ENCODE measurements around the gene NPIPB6.
A peak's percentile ranks its signal among the peaks of the same experiment; 100 is the strongest.

Gene NPIPB6

DNA sequence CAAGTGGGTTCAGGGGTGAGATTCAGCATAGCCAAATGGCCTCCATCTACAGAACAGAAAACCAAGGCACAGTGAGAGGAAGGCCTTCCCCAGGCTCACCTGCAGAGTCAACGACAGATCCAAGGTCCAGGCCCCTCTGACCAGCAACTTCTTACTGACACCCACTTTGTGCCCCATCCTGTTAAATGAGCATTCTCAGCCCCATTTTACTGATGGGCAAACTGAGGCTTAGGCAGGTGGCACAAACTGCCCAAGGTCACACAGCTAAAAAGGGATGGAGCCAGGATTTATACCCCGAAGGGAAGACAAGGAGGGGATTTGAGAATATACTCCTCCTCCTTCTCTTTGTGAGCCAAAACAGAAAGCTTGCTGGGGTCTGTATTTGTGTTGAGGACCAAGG is 61.7 kb downstream of the NPIPB6 start:
- peak overlapping the region; percentile 80 to 90 for H3K27ac Mint-ChIP-seq
- ATAC-seq (replicated peaks) (no peak), DNase-seq (no peak)
- peaks cover 66 to 78% of the 10 kb centered on the region in 2 donors for H3K4me1 Mint-ChIP-seq (ENCODE audit: low read depth in 2 of 2)
- no peaks in the 10 kb centered on the region for H3K9me3 Mint-ChIP-seq
- H3K4me3 Mint-ChIP-seq: no peak overlapping the region
- no peaks in the 10 kb centered on the region for H3K27me3 Mint-ChIP-seq
- peaks cover 19% of the 10 kb centered on the region for H3K36me3 Mint-ChIP-seq (ENCODE audit: insufficient read depth)

DNA sequence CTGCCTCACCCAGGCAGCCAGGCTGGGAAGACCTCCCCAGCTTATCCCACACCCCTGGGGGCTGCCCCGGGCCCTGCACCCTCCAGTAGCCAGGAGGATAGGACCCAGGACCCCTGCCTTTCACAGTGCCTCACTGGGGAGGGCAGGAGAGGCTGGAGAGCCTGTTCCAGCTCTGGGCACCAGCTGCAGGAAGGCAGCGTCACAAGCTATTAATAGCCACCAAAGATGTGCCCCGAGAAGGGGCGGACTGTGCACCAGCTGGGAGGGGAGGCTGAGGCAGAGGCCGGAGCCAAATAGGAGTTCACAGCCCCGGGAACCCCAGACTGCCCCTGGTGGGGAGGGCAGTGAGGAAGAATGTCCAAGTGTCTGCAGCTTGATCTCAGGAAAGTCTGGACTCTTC is 62.2 kb downstream of the NPIPB6 start:
- Mint-ChIP-seq H3K27me3 (no peaks in the 10 kb centered on the region), H3K27ac (peak overlapping the region in 1 of 2 donors; percentile 80), H3K9me3 (no peaks in the 10 kb centered on the region), H3K4me3 (peak overlapping the region in 1 of 2 donors; percentile 8), H3K36me3 (ENCODE audit: insufficient read depth) (peaks cover 22% of the 10 kb centered on the region), H3K4me1 (ENCODE audit: low read depth in 2 of 2) (peaks cover 69 to 77% of the 10 kb centered on the region in 2 donors)
- no peak for ATAC-seq (replicated peaks)
- DNase-seq: no peak

DNA sequence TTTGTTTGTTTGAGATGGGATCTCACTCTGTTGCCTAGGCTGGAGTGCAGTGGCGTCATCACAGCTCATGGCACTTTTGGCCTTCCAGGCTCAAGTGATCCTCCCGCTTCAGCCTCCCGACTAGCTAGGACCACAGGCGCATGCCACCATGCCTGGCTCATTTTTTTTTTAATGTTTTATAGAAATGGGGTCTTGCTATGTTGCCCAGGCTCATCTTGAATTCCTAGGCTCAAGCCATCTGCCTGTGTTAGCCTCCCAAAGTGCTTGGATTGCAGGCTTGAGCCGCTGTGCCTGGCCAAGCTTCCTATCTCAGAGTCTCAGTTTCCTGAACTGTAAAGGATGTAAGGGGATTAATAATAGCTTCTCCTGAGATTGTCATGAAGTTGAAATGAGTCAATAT is 63.0 kb downstream of the NPIPB6 start:
- peak overlapping the region; percentile 16 to 80 for H3K27ac Mint-ChIP-seq
- ATAC-seq (replicated peaks): no peak
- peaks cover 24% of the 10 kb centered on the region for H3K36me3 Mint-ChIP-seq (ENCODE audit: insufficient read depth)
- H3K27me3 Mint-ChIP-seq: no peaks in the 10 kb centered on the region
- no peak for DNase-seq
- H3K9me3 Mint-ChIP-seq: no peaks in the 10 kb centered on the region
- peak overlapping the region in 1 of 2 donors; percentile 29 for H3K4me3 Mint-ChIP-seq
- peaks cover 66 to 74% of the 10 kb centered on the region in 2 donors for H3K4me1 Mint-ChIP-seq (ENCODE audit: low read depth in 2 of 2)

DNA sequence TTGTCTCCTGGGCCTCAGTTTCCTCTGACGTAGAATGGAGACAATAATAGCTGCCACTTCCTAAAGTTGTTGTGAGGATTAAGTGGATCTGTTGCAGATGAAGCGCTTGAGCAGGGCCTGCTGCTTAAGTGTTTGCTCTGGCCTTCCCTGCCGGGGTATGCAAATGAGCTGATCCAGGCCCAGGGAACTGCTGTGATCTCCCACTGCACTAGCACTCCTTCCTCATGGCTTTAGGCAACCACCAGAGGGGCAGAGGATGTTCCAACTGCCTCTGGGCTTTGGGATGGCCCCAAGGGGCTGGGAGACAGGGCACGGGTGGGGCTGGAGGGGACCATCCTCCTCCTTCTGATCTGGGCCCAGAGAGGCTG is 64.8 kb downstream of the NPIPB6 start:
- H3K4me3 Mint-ChIP-seq: peak overlapping the region; percentile 78 to 81
- peak overlapping the region in 1 of 2 donors; percentile 86 for H3K27ac Mint-ChIP-seq
- DNase-seq: no peak
- peaks cover 75 to 79% of the 10 kb centered on the region in 2 donors for H3K4me1 Mint-ChIP-seq (ENCODE audit: low read depth in 2 of 2)
- no peaks in the 10 kb centered on the region for H3K9me3 Mint-ChIP-seq
- peaks cover 18% of the 10 kb centered on the region for H3K36me3 Mint-ChIP-seq (ENCODE audit: insufficient read depth)
- no peak for ATAC-seq (replicated peaks)
- no peaks in the 10 kb centered on the region for H3K27me3 Mint-ChIP-seq

DNA sequence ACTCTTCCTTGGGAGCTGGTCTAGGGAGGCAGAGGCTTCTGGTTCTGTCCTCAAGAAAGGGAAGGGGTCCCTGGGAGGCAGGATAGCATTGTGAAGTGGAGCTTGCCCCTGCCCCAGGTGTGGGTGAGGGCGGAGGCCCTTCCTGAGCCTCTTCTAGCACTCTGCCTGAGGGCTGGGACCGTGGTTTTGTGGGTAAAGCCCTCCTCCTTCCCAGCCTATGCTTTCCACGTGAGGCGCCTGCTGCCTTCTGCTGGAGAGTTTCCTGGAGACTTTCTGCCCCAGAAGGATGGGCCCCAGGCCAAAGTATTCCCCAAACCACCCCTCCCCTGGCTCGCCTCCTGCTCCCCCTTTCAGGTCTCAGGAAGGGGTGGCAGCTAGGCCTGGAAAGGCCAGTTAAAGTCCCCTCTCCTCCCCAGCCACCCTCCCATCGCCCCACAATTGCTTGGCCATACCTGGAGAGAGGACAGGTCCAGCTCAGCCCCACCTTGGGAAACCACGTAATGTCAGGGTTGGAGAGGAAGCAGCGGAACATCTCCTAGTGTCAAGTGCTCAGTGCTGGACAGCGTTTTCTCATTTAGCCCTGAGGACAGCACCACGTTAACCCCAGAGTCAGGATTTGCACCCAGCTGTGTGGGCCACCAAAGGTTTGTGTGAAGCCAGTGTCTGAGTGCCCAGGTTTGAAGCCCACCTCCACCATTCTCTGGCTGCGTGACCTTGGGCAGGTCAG is 65.4 kb downstream of the NPIPB6 start:
- DNase-seq: no peak
- H3K36me3 Mint-ChIP-seq (ENCODE audit: insufficient read depth): peaks cover 18% of the 10 kb centered on the region
- peak; percentile 65 for ATAC-seq (replicated peaks)
- H3K4me3 Mint-ChIP-seq: peak overlapping the region; percentile 78 to 81
- H3K4me1 Mint-ChIP-seq (ENCODE audit: low read depth in 2 of 2): peaks cover 75 to 76% of the 10 kb centered on the region in 2 donors
- no peaks in the 10 kb centered on the region for H3K27me3 Mint-ChIP-seq
- H3K27ac Mint-ChIP-seq: peak overlapping the region; percentile 86 to 93
- no peaks in the 10 kb centered on the region for H3K9me3 Mint-ChIP-seq

DNA sequence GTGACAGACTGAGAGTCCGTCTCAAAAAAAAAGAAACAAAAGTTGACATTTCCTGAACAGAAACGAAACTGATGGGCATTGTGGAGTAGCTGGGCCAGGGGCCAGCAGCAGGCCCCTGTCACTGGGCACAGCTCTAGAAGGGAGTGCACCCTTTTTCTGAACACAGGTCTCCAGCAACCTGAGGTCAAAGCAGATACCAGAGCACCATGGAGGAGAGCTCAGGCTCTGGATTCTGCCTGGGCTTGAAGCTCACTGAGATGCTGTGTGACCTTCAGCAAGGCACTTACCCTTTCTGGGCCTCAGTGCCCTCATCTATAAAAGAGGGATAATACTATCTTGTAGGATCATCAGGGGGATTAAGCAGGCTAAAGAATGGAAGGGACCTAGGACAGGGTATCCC is 66.0 kb downstream of the NPIPB6 start:
- peak overlapping the region; percentile 86 to 93 for H3K27ac Mint-ChIP-seq
- peak overlapping the region; percentile 78 to 81 for H3K4me3 Mint-ChIP-seq

DNA sequence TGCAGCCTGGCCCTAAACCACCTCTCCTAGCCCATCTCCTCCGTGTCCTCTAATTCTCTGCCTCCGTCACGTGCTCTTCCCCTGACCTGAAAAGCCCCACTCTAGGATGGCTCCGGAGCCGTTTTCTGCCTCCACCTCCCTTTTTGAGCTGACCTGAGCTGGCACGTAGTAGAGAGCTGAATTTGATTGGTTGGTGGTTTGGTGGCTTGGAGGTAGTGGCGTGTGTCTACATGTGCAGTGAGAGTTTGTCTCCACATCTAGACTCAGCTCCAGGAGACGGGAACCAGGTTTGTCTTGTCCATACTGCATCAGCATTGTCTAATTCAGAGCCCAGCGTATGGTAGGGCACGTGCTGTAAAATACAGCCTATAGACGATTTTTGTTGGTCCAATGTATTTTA is 68.0 kb downstream of the NPIPB6 start:
- ATAC-seq (replicated peaks) (no peak), DNase-seq (no peak)
- peak overlapping the region; percentile 91 to 94 for H3K4me3 Mint-ChIP-seq
- H3K36me3 Mint-ChIP-seq (ENCODE audit: insufficient read depth): peaks cover 12% of the 10 kb centered on the region
- H3K4me1 Mint-ChIP-seq (ENCODE audit: low read depth in 2 of 2): peaks cover 63 to 65% of the 10 kb centered on the region in 2 donors
- H3K27ac Mint-ChIP-seq: peak overlapping the region; percentile 86 to 92
- no peaks in the 10 kb centered on the region for H3K27me3 Mint-ChIP-seq
- no peaks in the 10 kb centered on the region for H3K9me3 Mint-ChIP-seq

More for the DNA sequence above, 66.0 kb downstream of the NPIPB6 start:
- Mint-ChIP-seq H3K36me3 (ENCODE audit: insufficient read depth) (peaks cover 14% of the 10 kb centered on the region), H3K27me3 (no peaks in the 10 kb centered on the region), H3K4me1 (ENCODE audit: low read depth in 2 of 2) (peaks cover 70% of the 10 kb centered on the region in 2 donors), H3K9me3 (no peaks in the 10 kb centered on the region)
- ATAC-seq (replicated peaks) (no peak), DNase-seq (no peak)

DNA sequence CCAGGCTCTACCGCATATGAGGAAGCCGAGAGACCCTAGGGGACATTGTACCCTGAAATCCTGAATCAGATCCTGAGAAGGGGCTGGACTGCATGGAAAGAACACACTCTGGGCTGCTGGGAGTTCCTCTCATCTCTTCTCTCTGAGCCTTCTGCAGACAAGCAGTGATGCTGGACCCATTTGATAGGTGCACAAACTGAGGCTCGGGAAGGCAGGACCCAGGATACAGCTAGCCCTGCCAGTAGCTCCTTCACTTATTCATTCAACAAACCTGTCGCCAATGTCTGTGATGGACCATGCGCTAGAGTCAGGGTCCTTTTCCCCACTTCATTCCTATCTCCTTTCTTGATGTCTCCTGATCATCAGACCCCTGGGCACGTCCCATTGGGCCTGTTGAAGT is 69.1 kb downstream of the NPIPB6 start:
- no peaks in the 10 kb centered on the region for H3K27me3 Mint-ChIP-seq
- peak overlapping the region; percentile 86 to 92 for H3K27ac Mint-ChIP-seq
- ATAC-seq (replicated peaks) (no peak), DNase-seq (no peak)
- peak overlapping the region; percentile 91 to 94 for H3K4me3 Mint-ChIP-seq
- H3K4me1 Mint-ChIP-seq (ENCODE audit: low read depth in 2 of 2): peaks cover 58 to 65% of the 10 kb centered on the region in 2 donors
- peaks cover 15% of the 10 kb centered on the region for H3K36me3 Mint-ChIP-seq (ENCODE audit: insufficient read depth)
- H3K9me3 Mint-ChIP-seq: no peaks in the 10 kb centered on the region

DNA sequence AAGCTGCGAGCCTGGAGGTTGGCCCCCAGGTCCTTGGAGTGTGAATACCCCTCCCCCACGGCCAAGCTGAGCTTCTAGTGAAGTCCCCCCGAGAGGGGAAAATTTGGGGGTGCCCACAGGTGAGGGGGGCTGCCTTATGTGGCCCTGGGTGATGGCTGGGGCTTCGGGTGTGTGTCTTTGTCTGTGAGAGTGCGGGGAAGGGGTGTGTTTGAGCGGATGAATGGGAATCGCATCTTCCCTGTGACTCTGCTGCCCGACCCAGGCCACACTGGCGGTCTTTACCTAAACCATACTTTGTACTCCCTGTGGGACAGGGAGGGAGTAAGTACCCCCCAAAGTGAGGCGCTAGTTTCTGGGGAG is 69.7 kb downstream of the NPIPB6 start:
- no peaks in the 10 kb centered on the region for H3K9me3 Mint-ChIP-seq
- DNase-seq (no peak), ATAC-seq (replicated peaks) (no peak)
- H3K4me1 Mint-ChIP-seq (ENCODE audit: low read depth in 2 of 2): peaks cover 60 to 66% of the 10 kb centered on the region in 2 donors
- peak overlapping the region; percentile 91 to 94 for H3K4me3 Mint-ChIP-seq
- no peaks in the 10 kb centered on the region for H3K27me3 Mint-ChIP-seq
- peaks cover 15% of the 10 kb centered on the region for H3K36me3 Mint-ChIP-seq (ENCODE audit: insufficient read depth)
- H3K27ac Mint-ChIP-seq: peak overlapping the region; percentile 86 to 92

DNA sequence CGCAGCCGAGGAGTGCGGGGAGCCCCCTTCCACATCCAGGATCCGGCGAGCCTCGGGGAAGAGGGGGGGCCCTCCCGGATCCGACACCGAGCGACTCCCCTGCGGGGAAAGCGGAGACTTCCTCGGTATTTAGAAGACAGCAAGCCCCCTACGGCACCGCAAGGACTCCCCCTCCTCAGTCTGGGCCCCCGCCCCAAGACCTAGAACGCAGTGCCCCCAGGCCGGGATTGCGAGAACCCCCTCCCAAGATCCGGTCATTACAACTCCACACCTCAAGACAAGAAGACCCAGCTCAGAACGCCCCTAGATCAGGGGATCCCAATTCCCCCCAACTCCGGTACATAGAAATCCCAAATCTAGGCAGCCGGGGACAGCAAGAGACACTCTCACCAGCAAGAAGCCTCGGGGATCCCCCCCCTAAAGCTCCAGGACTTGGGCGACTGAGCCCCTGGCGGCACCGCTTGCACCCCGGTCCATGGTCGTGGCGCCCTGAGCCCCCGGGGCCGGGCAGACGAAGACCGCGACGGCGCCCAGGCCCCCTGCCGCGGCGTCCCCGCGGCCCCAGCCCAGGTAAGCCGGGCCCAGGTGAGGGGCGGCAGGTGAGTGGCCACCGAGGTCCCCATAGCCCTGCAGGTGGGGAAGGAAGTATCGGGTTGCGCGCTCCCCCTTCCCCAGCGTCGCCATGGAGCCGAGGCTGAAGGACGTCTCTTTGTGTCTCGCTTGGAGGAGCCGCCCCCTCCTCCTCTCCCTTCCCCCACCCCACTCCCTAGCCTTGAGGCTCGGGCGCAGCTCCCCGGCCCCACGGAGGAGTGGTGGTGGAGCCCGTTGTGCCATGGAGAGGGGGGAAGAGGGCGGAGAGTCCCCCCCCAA is 70.3 kb downstream of the NPIPB6 start:
- Mint-ChIP-seq H3K9me3 (no peaks in the 10 kb centered on the region), H3K4me3 (peak overlapping the region; percentile 91 to 94), H3K36me3 (ENCODE audit: insufficient read depth) (peaks cover 15% of the 10 kb centered on the region), H3K4me1 (ENCODE audit: low read depth in 2 of 2) (peaks cover 61 to 66% of the 10 kb centered on the region in 2 donors), H3K27ac (peak overlapping the region; percentile 90 to 92), H3K27me3 (no peaks in the 10 kb centered on the region)
- ATAC-seq (replicated peaks) (peak; percentile 9), DNase-seq (no peak)
